Lower leg skin (tissue), 3 donors: ENCODE measurements around the gene MS4A7.

Source experiments
- CTCF ChIP-seq, 3 donors: fragments of 450-650 bp; IDR thresholded peaks; one replicate each; pipeline ENCODE4 v1.5.1; 2016; ENCODE audit warnings: antibody characterized with exemption in 3 of 3, mild to moderate bottlenecking in 3 of 3, moderate library complexity in 2 of 3
- POLR2A ChIP-seq, 2 donors: fragments of 450-650 bp; IDR thresholded peaks; one replicate each; pipeline ENCODE4 v1.6.1; 2016 to 2017; ENCODE audit warnings: antibody characterized with exemption in 2 of 2, mild to moderate bottlenecking in 1 of 2, moderate library complexity in 1 of 2

DNA sequence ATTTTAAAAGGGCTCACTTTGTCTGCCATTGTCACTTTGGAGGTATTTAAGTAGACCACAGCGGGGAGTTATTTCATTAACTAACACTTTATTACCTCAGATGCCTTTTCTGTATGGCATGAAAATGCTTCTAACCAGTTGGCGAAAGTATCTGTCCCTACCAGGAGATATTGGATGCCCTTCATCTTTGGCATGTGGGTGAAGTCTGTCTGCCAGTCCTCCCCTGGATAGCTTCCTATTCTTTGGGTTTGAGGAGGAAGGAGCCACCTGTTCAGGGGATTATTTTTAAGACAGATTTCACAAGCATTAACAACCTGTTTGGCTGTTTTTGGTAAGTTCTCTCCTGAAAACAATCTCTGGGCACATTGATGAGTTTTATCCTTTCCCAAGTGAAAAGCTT lies 34.2 kb upstream of the MS4A7 start:
- TF ChIP-seq CTCF (IDR thresholded peaks at IDR 0.05) (no peak), POLR2A (IDR thresholded peaks at IDR 0.05) (no peak)
